CD4-positive, alpha-beta T cell treated with Interleukin-6 at 100 ng/mL for 8 hours (primary cell): ENCODE measurements around the gene CLDN15.
A peak's percentile ranks its signal among the peaks of the same experiment; 100 is the strongest.

Experiments
- DNase-seq: peaks from one replicate; pipeline ENCODE4 v3.0.0-alpha.2; 2020; ENCODE audit warnings: mixed read lengths, low spot score

The CLDN15 gene

DNA sequence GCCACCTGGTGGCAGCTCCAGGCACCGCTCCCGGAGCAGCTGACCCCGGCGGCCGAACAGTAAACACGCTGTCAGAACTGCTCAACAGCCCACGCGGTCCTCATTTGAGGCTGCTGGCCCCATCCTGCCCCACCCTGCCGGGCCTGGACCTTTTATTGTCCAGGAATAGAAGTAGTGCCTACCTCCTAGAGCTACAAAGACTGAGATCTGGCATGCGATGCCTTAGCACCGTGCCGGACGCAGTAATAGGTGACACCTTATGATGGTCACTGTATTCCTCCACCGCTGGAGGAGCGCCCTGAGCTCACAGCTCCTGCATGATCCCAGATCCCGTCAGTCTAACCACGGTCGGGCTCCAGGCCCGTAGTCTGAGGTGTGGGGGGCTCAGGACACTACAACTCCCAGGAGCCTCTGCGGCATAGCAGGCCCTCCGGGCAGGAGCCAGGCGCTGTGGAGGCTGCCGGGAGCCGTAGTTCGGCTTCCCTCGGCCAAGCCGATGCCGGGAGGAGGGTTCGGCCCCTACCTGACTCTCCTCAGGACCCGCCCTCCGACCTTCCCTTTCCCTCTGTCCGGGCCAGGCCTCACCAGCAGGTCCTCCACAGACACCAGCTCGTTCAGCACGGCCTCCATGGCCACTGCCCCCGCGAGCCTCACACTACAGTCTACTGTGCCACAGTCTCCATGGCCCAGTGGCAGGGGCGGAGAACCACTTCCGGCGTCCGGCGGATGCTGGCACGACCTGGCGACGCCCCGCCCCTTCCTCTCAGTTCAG is 7.0 kb upstream of the CLDN15 start, which contains the start of gene FIS1:
Gene FIS1, minus strand, starts transcription at position 707 of the 772 bp plus-strand sequence. Its CDS starts 77 bp downstream, at position 630.
- peak; percentile 91 for DNase-seq

DNA sequence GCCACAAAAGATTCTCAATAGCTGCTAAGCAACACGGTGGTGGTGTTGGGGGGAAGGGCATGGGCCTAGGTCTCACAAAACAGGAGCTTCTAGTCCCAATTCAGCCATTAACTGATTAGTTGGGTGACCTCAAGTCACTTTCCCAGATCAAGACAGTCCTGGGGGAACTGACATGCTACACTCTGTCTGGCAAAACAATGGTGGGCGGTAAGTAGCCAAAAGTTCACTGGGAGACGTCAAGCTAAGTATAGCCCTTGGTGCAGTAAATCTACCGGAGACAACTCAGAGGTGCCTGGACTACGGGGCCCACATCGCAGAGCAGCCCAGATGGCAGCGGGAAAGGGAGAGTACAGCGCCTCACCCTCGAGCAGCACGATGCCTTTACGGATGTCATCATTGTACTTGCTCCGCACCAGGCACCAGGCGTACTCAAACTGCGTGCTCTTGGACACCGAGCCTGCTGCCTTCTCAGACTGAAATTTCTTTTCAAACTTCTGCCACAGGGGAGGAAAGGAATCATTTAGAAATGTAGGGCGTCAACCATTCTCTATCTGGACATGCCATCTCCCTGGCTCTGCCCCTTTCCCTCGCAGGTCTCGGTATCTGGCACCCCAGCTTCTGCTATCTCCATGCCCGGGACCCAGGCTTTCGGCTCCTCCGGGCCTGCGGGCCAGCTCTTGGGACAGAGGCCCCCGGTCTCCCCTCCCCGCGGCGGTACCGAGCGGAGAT is 6.2 kb upstream of the CLDN15 start:
- no peak for DNase-seq

DNA sequence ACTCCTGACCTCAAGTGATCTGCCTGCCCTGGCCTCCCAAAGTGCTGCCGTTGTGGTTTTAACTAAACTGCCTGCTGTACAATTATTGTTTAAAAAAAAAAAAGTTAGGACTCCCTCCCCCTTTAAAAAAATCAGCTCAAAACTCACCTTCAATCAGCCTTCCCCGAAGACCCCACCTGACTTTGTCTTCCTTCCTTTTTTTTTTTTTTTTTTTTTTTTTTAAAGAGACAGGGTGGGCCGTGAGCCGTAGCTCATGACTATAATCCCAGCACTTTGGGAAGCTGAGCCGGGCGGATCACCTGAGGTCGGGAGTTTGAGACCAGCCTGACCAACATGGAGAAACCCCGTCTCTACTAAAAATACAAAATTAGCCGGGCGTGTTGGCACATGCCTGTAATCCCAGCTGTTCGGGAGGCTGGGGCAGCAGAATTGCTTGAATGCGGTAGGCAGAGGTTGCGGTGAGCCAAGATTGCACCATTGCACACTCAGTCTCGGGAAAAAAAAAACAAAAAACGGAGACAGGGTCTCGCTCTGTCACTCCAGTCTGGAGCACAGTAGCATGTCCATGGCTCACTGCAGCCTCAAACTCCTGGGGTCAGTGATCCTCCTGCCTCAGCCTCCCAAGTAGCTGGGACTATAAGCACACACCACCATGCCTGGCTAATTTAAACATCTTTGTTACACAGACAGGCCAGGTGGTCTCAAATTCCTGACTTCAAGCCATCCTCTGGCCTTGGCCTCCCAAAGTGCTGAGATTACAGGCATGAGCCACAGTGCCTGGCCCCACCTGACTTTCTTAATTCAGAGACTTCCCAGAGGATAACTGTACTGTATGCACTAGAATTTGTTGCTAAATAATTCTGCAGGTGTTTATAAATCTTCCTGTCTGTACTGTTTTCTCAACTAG is 4.1 kb upstream of the CLDN15 start:
- no peak for DNase-seq

DNA sequence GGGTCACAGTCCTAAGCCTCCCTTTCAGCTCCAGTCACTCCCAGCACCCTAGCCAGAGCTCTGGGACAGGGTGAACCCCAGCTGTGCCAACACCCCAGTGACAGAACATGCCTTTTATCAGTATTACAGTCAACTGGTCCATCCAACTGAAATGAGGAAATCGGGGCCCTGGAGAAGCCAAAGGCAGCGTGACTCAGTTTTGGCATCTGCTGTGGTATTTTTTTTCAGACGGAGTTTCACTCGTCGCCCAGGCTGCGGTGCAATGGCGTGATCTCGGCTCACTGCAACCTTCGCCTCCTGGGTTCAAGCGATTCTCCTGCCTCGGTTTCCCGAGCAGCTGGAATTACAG is 3.4 kb upstream of the CLDN15 start:
- no peak for DNase-seq

DNA sequence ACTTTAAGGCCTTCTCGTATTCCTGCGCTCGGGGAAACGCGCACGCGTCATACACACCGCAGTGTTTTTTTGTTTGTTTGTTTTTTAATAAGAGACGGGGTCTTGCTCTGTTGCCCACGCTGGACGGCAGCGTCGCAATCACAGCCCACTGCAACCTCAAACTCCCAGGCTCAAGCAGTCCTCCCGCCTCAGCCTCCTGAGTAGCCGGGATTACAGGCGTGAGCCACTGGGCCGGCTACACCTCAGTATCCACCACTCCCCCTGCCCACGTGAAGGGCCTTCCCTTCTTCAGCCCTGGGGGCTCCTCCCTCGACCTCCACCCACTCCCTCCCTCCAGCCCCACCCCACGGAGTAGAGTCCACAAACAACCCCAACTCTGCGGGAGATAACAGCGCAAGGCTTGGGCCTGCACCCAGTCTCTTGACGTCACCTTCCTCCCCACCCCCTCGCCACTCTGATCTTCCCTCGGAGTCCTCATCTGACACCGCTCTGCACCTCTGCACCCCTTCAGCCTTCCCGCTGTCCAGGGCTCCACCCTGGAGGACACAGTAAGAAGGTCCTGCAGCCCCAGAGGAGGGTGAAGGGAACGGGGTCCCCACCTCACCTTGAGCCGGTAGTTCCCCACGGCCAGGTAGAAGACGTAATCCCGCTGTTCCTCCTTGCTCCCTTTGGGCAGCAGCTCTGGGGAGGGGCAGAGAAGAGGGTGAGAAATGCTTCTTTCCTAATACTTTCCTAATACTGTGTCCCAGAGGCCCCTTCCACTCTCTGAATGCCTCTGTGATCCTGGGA is 2.8 kb upstream of the CLDN15 start:
- DNase-seq: no peak

DNA sequence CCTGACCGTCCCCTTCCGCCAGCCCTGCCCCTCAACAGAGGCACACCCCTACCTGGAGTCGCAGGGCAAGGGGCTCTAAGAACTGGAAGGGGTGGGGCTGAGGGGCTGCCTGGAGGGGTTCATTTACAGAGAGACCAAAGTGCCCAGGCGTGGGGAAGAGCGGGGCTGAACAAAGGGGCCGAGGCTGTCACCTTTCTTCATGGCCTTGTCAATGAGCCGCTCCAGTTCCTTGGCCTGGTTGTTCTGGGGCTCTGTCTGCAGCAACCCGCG is 2.3 kb upstream of the CLDN15 start:
- no peak for DNase-seq

DNA sequence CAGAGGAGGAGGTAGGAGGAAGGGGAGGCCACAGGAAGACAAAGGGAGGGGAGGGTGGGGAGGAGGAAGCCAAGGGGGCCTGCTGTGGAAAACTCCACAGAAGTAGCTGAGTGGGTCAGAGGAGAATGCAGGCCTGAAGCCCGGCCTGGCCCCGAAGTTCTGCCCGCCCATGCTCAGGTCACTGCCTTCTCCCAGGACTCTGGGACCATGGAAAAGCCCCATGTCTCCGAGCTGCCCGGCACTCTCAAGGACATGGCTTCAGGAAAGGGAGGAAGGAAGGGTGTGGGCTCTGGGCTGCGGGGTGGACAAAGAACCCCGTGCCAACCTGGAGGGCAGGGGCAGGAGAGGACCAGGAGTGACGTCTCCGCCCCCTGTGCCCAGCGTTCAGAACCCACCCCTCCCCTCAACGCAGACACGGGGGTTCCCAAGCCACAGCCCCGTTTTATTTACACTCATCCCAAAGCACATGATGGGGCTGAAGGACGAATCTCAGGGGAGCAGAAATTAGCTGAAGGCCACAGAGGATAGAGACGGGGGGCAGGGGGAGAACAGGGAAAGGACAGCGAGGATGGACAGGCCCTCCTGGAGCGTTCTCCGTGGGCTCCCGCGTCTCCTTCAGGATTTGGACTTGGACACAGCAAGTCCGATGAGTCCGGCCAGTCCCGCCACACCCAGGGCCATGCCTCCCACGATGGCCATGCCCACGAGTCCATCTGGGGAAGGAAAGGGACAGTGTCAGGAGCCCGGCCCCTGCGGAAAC is 1.8 kb upstream of the CLDN15 start:
- no peak for DNase-seq

DNA sequence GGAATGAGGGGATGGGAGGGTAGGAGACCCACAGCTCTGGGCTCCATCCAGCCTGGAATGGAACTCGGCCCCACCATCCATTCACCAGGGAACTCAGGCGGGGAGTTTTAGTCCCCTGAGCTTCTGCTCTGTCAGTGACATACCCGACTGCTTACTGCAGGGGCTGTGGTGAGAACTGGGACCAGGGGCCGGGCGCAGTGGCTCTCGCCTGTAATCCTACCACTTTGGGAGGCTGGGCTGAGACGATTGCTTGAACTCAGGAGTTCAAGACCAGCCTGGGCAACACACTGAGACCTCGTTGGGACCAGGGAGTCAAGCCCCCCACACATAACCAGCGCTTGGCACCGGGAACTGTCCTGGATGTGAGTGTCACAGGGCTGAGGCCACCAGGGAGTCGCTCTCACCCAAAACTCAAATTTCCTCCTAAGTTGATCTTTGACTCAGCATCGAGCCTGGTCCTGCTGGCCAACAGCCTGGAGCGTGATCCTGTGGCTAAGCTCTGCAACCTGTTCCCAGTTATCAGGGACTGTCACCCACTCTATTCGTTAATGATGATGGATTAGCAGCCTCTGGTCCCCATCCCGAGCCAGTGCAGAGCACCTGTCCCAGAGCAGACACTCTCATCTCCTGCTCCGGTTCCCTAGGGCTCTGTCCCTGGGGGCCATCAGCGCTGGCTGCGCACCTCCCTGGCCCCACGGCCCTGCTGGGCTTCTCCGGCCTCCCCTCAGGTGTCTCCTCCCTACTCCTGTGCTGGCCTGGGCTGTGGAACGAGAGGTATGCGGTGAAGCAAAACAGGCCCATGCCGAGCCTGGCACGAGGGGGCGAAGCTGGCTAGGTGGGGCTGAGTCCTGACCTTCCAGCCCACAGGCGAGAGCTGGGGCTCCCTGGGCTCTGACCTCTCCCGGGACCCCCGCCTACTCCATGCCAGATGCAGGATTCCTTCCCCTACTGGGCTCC is 902 bp upstream of the CLDN15 start:
- no peak for DNase-seq

DNA sequence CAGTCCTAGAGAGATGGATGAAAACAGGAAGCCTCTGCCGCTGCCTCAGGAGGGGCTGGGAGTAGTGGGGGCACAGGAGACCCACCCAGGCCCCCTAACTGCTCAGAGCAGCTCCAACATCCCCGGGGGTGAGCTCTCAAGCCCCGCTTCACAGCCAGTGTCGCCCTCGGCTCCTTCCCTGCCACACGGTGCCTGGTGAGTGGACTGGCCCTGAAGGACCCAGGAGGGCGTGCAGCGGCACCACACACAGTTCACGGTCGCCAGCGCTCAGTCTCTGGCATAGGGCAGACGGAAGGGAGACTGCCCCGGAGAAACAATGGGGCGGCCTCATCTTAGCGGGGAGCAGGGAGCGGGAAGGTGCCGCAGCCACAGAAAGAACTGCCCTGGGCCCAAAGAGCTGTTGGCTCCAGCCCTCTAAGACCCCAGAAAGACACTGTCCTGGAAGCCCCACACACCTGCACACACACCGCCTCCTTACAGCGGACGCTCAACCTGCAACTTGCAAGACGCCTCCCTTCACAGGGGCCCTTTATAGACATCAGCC is 1.2 kb downstream of the CLDN15 start:
- DNase-seq: no peak

DNA sequence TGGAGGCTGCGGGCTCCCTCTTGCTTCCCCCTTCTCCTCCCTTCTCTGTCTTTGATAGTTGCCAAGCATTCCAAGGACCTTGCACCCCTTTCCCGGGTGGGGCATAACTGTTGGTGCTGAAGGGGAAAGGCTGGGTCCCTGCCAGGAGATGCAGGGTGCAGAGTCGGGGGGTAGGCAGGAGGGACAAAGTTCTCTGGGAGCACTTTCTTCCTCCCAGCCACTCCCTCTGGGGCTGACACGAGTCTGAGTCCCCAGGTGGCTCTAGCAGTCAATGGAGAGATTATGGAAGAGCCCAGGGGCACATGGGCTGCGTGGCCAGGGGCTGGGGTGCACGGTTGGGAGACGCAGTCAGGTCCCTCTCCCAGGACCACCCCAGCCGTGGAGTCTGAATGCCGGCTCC is 2.1 kb downstream of the CLDN15 start:
- no peak for DNase-seq

DNA sequence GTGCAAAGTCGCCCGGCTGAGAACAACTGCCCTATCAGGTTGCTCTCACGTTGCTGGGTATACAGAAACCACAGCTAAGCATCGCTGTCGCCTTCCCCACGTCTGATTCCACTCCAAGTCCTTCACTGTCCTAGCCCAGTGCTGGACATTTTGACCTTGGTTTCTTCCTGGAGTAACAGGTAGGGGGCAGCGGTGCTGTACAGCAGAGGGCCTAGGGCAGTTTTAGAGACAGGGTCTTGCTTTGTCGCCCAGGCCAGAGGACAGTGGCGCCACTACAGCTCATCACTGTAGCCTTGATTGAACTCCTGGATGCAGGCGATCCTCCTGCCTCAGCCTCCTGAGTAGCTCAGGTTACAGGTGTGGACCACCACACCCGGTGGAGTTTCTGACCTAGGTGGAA is 2.6 kb downstream of the CLDN15 start:
- DNase-seq: no peak

DNA sequence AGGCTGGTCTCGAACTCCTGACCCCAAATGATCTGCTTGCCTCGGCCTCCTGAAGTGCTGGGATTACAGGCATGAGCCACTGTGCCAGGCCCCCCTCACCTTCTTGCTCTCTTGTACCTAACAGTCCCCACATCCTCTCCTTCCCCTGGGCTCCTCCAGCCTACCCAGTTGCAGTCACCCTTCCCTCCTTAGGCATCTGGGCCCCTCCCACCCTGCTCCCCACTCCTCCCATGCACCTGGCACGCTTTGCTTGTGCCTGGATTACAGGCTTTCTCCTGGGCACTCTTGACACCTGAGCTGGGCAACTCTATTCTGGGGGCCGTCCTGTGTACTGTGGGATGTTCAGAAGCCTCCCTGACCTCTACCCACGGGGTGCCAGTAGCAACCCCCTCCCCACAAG is 3.0 kb downstream of the CLDN15 start:
- no peak for DNase-seq

DNA sequence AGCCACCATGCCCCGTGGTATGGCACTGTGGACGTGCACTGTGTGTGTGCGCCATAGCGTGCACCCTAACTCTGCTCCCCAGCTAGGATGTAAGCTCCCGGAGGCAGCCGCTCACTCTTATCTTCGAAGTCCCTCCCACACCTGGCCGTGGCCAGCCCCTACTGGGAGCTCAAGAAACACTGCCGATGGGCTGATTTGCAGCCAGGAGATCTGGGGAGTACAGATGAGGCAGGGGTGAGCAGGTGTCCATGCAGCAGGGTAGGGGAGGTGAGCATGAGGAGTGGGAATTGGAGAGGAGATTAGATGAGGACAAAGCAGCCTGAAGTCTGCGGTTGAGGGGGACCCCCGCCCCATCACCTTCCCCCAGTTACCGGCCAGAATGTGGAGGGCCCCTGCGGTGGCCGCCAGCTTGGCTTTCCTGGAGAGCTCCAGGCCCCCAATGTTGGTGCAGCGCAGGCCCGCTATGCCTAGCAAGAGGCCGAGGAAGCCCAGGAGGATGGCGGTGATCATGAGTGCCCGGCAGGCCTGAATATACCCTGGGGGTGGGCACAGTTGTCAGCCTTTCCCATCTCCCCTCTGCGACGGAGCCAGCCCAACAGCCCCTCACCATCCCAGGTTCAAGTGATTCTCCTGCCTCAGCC is 3.6 kb downstream of the CLDN15 start:
- DNase-seq: no peak

DNA sequence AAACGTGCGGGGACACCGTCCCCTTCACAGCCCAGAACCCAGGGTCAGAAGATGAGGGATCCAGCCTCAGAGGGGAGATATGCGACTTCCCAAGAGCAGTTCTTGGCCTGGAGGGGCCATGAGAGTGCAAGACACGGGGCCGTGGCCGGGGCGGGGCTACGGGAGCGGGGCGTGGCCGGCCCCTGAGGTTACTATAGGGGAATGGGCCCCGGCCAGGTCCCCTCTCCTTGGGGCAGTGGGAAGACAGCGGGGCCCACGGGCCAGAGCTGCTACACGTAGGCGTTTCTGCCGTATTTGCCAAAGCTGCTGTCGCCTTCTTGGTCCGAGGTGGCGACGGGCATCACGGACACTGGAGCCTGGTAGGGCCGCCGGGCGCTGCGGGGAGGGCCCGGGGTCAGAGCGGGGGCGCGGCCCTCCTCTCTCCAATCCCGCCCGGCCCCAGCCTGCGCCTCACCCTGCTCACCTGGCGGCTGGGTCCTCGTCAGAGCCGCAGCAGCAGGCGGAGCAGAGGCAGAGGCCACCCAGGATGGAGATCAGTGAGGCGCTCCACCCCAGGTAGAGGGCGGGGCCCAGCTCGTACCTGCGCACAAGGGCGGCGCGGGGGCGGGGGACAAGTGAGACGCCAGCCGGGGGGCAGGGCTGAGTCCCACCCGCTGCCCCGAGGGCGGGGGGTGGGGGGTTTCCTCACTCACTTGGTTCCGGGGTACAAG is 5.3 kb downstream of the CLDN15 start:
- no peak for DNase-seq

DNA sequence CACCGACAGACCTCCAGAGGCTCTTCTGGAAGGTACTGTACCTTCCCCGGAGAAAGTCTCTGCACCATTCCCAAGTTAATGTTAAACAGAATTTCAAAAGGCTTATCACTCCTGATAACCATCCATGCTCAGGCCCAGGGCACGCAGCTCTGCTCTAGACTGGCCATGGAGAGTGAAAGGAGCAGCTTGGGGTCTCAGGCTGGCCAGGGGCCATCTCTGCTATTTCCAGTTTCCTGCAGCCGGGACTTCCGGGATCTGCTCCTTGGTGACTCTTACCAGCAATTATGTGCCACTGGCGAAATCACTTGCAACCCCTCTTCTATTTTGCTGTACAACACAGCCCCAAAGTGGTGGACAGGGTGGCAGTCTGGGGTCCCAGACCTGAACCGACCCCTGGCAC is 6.0 kb downstream of the CLDN15 start:
- no peak for DNase-seq

DNA sequence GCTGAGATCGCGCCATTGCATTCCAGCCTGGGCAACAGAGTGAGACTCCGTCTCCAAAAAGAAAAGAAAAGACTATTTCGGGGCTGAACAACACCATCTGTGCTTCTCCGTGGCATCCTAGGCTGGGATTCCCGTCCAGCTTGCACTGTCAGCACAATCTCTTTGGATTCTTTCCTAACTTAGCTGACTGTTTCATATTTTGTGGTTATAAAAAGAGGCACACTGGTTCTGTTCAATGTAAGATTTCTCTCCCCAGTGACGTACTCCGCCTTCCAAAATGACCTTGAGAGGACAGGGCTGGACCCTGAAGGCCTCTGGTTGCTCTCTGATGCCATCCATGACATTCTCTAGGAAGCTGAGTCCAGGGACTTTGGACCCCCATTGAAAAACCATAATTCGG is 10.9 kb downstream of the CLDN15 start:
- DNase-seq: no peak

DNA sequence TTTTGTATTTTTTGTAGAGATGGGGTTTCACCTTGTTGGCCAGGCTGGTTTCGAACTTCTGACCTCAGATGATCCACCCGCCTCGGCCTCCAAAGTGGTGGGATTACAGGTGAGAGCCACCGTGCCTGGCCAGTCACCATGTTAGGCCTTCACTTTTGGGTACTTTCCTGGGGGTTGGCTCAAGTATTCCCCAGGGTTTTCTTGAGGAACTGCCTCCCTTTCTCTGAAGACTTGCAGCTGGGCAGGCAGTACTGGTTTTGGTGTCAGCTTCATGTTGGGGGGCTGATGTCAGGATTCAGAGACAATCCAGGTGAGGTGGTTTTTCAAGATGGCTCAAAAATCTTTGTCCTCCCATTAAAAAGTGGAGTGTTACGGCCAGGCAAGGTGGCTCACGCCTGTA is 12.0 kb downstream of the CLDN15 start:
- DNase-seq: no peak

DNA sequence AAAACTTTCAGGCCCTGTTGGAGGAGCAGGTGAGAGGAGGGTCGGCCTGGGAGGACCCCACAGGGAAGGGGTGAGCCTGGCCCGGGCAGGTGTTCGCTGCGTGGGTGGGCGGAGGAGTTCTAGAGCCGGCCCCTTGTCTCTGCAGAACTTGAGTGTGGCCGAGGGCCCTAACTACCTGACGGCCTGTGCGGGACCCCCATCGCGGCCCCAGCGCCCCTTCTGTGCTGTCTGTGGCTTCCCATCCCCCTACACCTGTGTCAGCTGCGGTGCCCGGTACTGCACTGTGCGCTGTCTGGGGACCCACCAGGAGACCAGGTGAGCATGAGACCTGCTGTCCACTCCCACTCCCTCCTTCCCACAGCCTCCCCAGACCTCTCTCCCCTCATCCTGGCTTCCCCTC is 14.1 kb downstream of the CLDN15 start:
- DNase-seq: no peak
